ENCODE data around the gene PCDHA8.
"Not testable (repeated sequence)": the region's sequence is repeated elsewhere in the genome, so short reads cannot be mapped to it uniquely, and the experiment has no call there.

The PCDHA8 gene, protein sequence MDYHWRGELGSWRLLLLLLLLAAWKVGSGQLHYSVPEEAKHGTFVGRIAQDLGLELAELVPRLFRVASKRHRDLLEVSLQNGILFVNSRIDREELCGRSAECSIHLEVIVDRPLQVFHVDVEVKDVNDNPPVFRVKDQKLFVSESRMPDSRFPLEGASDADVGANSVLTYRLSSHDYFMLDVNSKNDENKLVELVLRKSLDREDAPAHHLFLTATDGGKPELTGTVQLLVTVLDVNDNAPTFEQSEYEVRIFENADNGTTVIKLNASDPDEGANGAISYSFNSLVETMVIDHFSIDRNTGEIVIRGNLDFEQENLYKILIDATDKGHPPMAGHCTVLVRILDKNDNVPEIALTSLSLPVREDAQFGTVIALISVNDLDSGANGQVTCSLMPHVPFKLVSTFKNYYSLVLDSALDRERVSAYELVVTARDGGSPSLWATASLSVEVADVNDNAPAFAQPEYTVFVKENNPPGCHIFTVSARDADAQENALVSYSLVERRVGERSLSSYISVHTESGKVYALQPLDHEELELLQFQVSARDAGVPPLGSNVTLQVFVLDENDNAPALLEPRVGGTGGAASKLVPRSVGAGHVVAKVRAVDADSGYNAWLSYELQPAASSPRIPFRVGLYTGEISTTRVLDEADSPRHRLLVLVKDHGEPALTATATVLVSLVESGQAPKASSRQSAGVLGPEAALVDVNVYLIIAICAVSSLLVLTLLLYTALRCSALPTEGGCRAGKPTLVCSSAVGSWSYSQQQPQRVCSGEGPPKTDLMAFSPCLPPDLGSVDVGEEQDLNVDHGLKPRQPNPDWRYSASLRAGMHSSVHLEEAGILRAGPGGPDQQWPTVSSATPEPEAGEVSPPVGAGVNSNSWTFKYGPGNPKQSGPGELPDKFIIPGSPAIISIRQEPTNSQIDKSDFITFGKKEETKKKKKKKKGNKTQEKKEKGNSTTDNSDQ

DNA sequence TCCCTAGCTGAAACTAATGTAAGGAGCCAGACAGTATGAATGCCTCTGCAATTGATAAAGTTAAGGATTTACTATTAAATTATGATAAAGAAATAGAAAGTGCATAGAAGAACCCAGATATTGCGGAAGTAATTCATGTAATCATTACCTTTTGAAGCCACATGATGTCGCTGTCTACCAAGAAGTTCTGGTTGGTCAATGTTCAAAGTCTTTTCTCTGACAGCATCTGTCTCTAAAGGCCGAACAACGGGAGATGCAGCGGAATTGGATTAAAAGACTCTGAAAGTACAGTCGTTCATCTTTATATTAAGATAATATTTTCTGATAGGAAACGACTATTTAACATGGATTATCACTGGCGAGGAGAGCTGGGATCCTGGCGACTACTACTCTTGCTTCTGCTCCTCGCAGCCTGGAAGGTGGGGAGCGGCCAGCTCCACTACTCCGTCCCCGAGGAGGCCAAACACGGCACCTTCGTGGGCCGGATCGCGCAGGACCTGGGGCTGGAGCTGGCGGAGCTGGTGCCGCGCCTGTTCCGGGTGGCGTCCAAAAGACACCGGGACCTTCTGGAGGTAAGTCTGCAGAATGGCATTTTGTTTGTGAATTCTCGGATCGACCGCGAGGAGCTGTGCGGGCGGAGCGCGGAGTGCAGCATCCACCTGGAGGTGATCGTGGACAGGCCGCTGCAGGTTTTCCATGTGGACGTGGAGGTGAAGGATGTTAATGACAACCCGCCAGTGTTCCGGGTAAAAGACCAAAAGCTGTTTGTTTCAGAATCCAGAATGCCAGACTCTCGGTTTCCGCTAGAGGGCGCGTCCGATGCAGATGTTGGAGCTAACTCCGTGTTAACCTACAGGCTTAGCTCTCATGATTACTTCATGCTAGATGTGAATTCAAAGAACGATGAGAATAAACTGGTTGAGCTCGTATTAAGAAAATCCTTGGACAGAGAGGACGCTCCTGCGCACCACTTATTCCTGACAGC, at the start of gene PCDHA8:
Gene PCDHA8, plus strand, starts transcription at position 210 of the 985 bp plus-strand sequence. Its CDS starts 135 bp downstream, at position 345.
- Mint-ChIP-seq H3K4me3 (no peak within 1 kb of the TSS), H3K36me3 (ENCODE audit: low read depth) (peaks cover 5% of the 10 kb centered on the region), H3K27me3 (peaks cover 36% of the 10 kb centered on the region), H3K27ac (no peak within 1 kb of the TSS), H3K9me3 (peaks cover 17% of the 10 kb centered on the region), H3K4me1 (ENCODE audit: low read depth) (no peaks in the 10 kb centered on the region)
- DNase-seq, result no peak

DNA sequence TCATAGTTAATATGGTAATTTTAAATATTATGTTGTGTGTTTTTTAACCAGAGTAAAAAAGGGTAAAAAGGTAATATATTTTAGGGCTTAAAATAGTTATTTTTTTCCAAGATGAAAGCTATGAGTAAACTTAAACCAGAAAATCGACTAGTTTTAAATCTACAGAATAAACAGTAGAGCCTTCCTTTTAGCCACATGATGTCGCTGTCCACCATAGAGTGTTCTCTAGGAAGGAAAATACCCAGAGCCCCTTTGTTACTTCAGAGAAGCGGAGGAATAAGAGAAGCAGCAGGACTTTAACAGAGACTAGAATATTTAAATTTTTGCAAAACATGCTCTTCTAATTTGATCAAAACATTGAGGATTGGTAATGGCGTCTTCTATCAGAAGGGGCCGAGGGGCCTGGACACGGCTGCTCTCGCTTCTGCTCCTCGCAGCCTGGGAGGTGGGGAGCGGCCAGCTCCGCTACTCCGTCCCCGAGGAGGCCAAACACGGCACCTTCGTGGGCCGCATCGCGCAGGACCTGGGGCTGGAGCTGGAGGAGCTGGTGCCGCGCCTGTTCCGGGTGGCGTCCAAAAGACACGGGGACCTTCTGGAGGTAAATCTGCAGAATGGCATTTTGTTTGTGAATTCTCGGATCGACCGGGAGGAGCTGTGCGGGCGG, 46.3 kb upstream of the PCDHA8 start, which contains the start of gene PCDHA2:
Gene PCDHA2, plus strand, starts transcription at position 258 of the 664 bp plus-strand sequence.
- H3K36me3 Mint-ChIP-seq (ENCODE audit: low read depth), result peaks cover 11% of the 10 kb centered on the region
- H3K4me3 Mint-ChIP-seq, result no peak within 1 kb of the TSS
- no peak within 1 kb of the TSS for H3K27ac Mint-ChIP-seq
- no peak for DNase-seq
- peaks cover 53% of the 10 kb centered on the region for H3K9me3 Mint-ChIP-seq
- peaks cover 57% of the 10 kb centered on the region for H3K27me3 Mint-ChIP-seq
- peaks cover 1% of the 10 kb centered on the region for H3K4me1 Mint-ChIP-seq (ENCODE audit: low read depth)

DNA sequence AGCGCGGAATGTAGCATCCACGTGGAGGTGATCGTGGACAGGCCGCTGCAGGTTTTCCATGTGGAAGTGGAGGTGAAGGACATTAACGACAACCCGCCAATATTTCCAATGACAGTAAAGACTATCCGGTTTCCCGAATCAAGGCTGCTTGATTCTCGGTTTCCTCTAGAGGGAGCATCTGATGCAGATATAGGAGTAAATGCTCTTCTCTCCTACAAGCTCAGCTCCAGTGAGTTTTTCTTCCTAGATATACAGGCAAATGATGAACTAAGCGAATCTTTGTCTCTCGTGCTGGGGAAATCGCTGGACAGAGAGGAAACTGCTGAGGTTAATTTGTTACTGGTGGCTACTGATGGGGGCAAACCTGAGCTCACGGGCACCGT, 45.7 kb upstream of the PCDHA8 start:
- peaks cover 1% of the 10 kb centered on the region for H3K4me1 Mint-ChIP-seq (ENCODE audit: low read depth)
- H3K36me3 Mint-ChIP-seq (ENCODE audit: low read depth), result peaks cover 10% of the 10 kb centered on the region
- no peak for DNase-seq
- peaks cover 58% of the 10 kb centered on the region for H3K27me3 Mint-ChIP-seq
- H3K9me3 Mint-ChIP-seq, result peaks cover 50% of the 10 kb centered on the region
- H3K4me3 Mint-ChIP-seq, result no peak overlapping the region
- H3K27ac Mint-ChIP-seq, result no peak overlapping the region

DNA sequence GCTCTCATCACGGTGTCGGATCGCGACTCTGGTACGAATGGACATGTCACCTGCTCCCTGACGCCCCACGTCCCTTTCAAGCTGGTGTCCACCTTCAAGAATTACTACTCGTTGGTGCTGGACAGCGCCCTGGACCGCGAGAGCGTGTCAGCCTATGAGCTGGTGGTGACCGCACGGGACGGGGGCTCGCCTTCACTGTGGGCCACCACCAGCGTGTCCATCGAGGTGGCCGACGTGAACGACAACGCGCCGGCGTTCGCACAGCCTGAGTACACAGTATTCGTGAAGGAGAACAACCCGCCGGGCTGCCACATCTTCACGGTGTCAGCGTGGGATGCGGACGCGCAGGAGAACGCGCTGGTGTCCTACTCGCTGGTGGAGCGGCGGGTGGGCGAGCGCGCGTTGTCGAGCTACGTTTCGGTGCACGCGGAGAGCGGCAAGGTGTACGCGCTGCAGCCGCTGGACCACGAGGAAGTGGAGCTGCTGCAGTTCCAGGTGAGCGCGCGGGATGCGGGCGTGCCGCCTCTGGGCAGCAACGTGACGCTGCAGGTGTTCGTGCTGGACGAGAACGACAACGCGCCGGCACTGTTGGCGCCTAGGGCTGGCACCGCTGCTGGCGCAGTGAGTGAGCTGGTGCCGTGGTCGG, 44.8 kb upstream of the PCDHA8 start:
- not testable (repeated sequence) for H3K27ac Mint-ChIP-seq; H3K4me3 Mint-ChIP-seq; H3K4me1 Mint-ChIP-seq (ENCODE audit: low read depth); DNase-seq
- Mint-ChIP-seq H3K27me3 (peaks cover 63% of the 10 kb centered on the region), H3K36me3 (ENCODE audit: low read depth) (peaks cover 14% of the 10 kb centered on the region), H3K9me3 (peaks cover 49% of the 10 kb centered on the region)

DNA sequence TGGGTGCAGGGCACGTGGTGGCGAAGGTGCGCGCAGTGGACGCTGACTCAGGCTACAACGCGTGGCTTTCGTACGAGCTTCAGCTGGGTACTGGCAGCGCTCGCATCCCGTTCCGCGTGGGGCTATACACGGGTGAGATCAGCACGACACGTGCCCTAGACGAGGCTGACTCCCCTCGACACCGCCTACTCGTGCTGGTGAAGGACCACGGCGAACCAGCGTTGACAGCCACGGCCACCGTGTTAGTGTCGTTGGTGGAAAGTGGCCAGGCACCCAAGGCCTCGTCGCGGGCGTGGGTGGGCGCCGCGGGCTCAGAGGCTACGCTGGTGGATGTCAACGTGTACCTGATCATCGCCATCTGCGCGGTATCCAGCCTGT, 44.3 kb upstream of the PCDHA8 start:
- Mint-ChIP-seq H3K27ac (no peak overlapping the region), H3K9me3 (peaks cover 46% of the 10 kb centered on the region), H3K27me3 (peaks cover 65% of the 10 kb centered on the region), H3K36me3 (ENCODE audit: low read depth) (peaks cover 18% of the 10 kb centered on the region), H3K4me3 (no peak overlapping the region), H3K4me1 (ENCODE audit: low read depth) (peaks cover 1% of the 10 kb centered on the region)
- DNase-seq, result no peak

DNA sequence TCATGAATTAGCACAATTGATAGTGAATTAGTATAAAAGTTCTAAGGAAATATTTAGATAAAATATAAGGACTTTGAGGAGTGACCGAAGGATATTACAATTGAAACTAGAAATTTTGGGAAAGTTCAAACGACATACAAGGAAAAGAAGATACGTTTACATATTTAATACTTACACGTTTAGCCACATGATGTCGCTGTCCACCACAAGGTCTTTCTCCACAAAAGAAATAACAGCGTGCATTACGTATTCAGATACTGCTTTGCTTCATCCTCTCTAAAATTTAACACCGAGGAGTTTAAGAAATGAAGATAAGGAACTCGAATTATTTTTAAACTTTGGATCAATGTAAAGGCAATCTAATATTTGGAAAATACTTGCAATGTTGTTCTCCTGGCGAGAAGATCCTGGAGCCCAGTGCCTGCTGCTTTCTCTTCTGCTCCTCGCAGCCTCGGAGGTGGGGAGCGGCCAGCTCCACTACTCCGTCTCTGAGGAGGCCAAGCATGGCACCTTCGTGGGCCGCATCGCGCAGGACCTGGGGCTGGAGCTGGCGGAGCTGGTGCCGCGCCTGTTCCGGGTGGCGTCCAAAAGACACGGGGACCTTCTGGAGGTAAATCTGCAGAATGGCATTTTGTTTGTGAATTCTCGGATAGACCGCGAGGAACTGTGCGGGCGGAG, 40.0 kb upstream of the PCDHA8 start, which contains the start of gene PCDHA3:
Gene PCDHA3, plus strand, starts transcription at position 242 of the 678 bp plus-strand sequence.
- Mint-ChIP-seq H3K4me1 (ENCODE audit: low read depth) (no peaks in the 10 kb centered on the region), H3K4me3 (no peak within 1 kb of the TSS), H3K27ac (peak within 1 kb of the TSS; percentile 22), H3K36me3 (ENCODE audit: low read depth) (peaks cover 18% of the 10 kb centered on the region), H3K9me3 (peaks cover 36% of the 10 kb centered on the region), H3K27me3 (peaks cover 53% of the 10 kb centered on the region)
- no peak for DNase-seq

DNA sequence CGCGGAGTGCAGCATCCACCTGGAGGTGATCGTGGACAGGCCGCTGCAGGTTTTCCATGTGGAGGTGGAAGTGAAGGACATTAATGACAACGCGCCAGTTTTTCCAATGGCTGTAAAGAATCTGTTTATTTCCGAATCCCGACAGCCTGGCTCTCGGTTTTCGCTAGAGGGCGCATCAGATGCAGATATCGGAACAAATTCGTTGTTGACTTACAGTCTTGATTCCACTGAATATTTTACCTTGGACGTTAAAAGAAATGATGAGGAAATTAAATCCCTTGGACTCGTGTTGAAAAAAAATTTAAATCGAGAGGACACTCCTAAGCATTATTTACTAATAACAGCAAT, 39.5 kb upstream of the PCDHA8 start:
- Mint-ChIP-seq H3K27ac (peak overlapping the region; percentile 22), H3K4me3 (no peak overlapping the region), H3K27me3 (peaks cover 57% of the 10 kb centered on the region), H3K9me3 (peaks cover 34% of the 10 kb centered on the region), H3K36me3 (ENCODE audit: low read depth) (peaks cover 18% of the 10 kb centered on the region), H3K4me1 (ENCODE audit: low read depth) (no peaks in the 10 kb centered on the region)
- DNase-seq, result no peak

DNA sequence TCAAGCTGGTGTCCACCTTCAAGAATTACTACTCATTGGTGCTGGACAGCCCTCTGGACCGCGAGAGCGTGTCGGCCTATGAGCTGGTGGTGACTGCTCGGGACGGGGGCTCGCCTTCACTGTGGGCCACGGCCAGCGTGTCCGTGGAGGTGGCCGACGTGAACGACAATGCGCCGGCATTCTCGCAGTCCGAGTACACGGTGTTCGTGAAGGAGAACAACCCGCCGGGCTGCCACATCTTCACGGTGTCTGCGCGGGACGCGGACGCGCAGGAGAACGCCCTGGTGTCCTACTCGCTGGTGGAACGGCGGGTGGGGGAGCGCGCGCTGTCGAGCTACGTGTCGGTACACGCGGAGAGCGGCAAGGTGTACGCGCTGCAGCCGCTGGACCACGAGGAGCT, 38.6 kb upstream of the PCDHA8 start:
- H3K4me1 Mint-ChIP-seq (ENCODE audit: low read depth); H3K27ac Mint-ChIP-seq; DNase-seq; H3K4me3 Mint-ChIP-seq: not testable (repeated sequence)
- Mint-ChIP-seq H3K36me3 (ENCODE audit: low read depth) (peaks cover 20% of the 10 kb centered on the region), H3K27me3 (peaks cover 65% of the 10 kb centered on the region), H3K9me3 (peaks cover 37% of the 10 kb centered on the region)

DNA sequence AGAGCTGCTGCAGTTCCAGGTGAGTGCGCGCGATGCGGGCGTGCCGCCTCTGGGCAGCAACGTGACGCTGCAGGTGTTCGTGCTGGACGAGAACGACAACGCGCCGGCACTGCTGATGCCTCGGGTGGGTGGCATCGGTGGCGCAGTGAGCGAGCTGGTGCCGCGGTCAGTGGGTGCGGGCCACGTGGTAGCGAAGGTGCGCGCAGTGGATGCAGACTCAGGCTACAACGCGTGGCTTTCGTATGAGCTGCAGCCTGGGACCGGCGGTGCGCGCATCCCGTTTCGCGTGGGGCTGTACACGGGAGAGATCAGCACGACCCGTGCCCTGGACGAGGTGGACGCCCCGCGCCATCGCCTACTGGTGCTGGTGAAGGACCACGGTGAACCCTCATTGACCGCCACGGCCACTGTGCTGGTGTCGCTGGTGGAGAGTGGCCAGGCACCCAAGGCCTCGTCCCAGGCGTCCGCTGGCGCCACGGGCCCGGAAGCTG, 38.2 kb upstream of the PCDHA8 start:
- Mint-ChIP-seq H3K27ac (no peak overlapping the region), H3K27me3 (peaks cover 70% of the 10 kb centered on the region), H3K9me3 (peaks cover 40% of the 10 kb centered on the region), H3K4me3 (no peak overlapping the region), H3K4me1 (ENCODE audit: low read depth) (peaks cover 3% of the 10 kb centered on the region), H3K36me3 (ENCODE audit: low read depth) (peaks cover 20% of the 10 kb centered on the region)
- no peak for DNase-seq

DNA sequence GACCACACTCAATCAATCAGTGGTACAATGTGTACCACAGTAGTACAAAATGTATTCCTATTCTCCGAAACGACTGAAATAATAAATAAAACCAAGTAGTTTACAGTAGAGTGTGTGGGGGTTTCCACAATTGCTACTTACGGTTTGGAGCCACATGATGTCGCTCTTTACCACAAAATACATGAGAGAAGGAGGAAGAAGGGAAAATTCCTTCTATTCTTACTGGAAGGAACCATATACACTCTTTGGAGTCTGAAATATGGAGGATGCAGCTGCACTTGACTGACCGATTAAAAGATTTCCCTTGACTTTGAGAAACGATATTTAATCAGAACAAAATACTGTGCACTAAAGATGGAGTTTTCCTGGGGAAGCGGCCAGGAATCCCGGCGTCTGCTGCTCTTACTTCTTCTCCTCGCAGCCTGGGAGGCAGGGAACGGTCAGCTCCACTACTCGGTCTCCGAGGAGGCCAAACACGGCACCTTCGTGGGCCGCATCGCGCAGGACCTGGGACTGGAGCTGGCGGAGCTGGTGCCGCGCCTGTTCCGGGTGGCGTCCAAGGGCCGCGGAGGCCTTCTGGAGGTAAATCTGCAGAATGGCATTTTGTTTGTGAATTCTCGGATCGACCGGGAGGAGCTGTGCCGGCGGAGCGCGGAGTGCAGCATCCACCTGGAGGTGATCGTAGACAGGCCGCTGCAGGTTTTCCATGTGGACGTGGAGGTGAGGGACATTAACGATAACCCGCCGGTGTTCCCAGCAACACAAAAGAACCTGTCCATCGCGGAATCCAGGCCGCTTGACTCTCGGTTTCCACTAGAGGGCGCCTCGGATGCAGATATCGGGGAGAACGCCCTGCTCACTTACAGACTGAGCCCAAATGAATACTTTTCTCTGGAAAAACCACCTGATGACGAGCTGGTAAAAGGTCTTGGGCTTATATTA, 33.9 kb upstream of the PCDHA8 start, which contains the start of gene PCDHA4:
Gene PCDHA4, plus strand, starts transcription at position 235 of the 942 bp plus-strand sequence.
- Mint-ChIP-seq H3K4me3 (no peak within 1 kb of the TSS), H3K27ac (no peak within 1 kb of the TSS), H3K4me1 (ENCODE audit: low read depth) (peaks cover 3% of the 10 kb centered on the region), H3K27me3 (peaks cover 51% of the 10 kb centered on the region), H3K9me3 (peaks cover 35% of the 10 kb centered on the region), H3K36me3 (ENCODE audit: low read depth) (peaks cover 8% of the 10 kb centered on the region)
- no peak for DNase-seq

DNA sequence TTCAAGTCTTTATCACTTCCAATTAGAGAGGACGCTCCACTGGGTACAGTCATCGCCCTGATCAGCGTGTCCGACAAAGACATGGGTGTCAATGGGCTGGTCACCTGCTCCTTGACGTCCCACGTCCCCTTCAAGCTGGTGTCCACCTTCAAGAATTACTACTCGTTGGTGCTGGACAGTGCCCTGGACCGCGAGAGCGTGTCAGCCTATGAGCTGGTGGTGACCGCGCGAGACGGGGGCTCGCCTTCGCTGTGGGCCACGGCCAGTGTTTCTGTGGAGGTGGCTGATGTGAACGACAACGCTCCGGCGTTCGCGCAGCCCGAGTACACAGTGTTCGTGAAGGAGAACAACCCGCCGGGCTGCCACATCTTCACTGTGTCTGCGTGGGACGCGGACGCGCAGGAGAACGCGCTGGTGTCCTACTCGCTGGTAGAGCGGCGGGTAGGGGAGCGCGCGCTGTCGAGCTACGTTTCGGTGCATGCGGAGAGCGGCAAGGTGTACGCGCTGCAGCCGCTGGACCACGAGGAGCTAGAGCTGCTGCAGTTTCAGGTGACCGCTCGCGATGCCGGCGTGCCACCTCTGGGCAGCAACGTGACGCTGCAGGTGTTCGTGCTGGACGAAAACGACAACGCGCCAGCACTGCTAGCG, 32.6 kb upstream of the PCDHA8 start:
- not testable (repeated sequence) for DNase-seq; H3K36me3 Mint-ChIP-seq (ENCODE audit: low read depth); H3K4me1 Mint-ChIP-seq (ENCODE audit: low read depth); H3K27ac Mint-ChIP-seq; H3K4me3 Mint-ChIP-seq
- Mint-ChIP-seq H3K27me3 (peaks cover 49% of the 10 kb centered on the region), H3K9me3 (peaks cover 38% of the 10 kb centered on the region)
